Mesothelial cell of epicardium (in vitro differentiated cells): ENCODE data around the gene EWSR1. TPM values are rescaled to one million over a fixed set of nuclear protein-coding genes. Genes with fewer than 3 reads are reported as not detected.

Experiments used
- DNase-seq, 2 experiments: peaks; one replicate each; pipeline ENCODE4 v3.0.0; 2021; ENCODE audit warnings: low spot score in 2 of 2; ENCODE audit not compliant: unreplicated experiment in 2 of 2
- H3K27ac Mint-ChIP-seq: 2 replicates; pipeline ENCODE4 v1.8.0; 2021; ENCODE audit warnings: mixed read lengths
- H3K27me3 Mint-ChIP-seq: 2 replicates; pipeline ENCODE4 v1.8.0; 2021; ENCODE audit warnings: low read depth, mixed read lengths
- H3K36me3 Mint-ChIP-seq: 2 replicates; pipeline ENCODE4 v1.8.0; 2021; ENCODE audit warnings: mixed read lengths
- H3K4me1 Mint-ChIP-seq: 2 replicates; pipeline ENCODE4 v1.8.0; 2021; ENCODE audit warnings: mixed read lengths
- H3K4me3 Mint-ChIP-seq: 2 replicates; pipeline ENCODE4 v1.8.0; 2021; ENCODE audit warnings: mild to moderate bottlenecking, moderate library complexity, mixed read lengths
- H3K9me3 Mint-ChIP-seq: 2 replicates; pipeline ENCODE4 v1.8.0; 2021; ENCODE audit warnings: mixed read lengths
- CTCF ChIP-seq: fragments of 200-600 bp; sonication (generic); IDR thresholded peaks from one replicate; pipeline ENCODE4 v1.5.0; 2021; ENCODE audit warnings: antibody characterized with exemption; ENCODE audit not compliant: unreplicated experiment
- total RNA-seq: library from RNA; stranded (reverse); gene quantifications from 3 replicates; pipeline ENCODE4 v1.2.1, GENCODE V29; 2021

EWSR1 gene
- total RNA-seq, 1 donor from 2014 or later = 381 TPM

GRCh38 chr22:29334696-29335344, 66.8 kb downstream of the EWSR1 start:
- no peak for TF ChIP-seq CTCF
- no peak for DNase-seq
- Mint-ChIP-seq H3K27me3 (no peaks in the 10 kb centered on the region), H3K36me3 (peaks cover 19% of the 10 kb centered on the region), H3K27ac (no peak overlapping the region), H3K4me1 (peaks cover 14% of the 10 kb centered on the region), H3K9me3 (no peaks in the 10 kb centered on the region), H3K4me3 (no peak overlapping the region)

- Mint-ChIP-seq H3K36me3 (peaks cover 19% of the 10 kb centered on the region), H3K27ac (no peak overlapping the region), H3K9me3 (no peaks in the 10 kb centered on the region), H3K4me3 (no peak overlapping the region), H3K4me1 (peaks cover 11% of the 10 kb centered on the region), H3K27me3 (no peaks in the 10 kb centered on the region)
- no peak for DNase-seq
- no peak for TF ChIP-seq CTCF
These were observed 67.6 kb downstream of the EWSR1 start for GRCh38 chr22:29335656-29336055.

GRCh38 chr22:29336751-29337490, 68.9 kb downstream of the EWSR1 start:
- H3K4me1 Mint-ChIP-seq = peaks cover 3% of the 10 kb centered on the region
- H3K27me3 Mint-ChIP-seq = no peaks in the 10 kb centered on the region
- H3K9me3 Mint-ChIP-seq = no peaks in the 10 kb centered on the region
- TF ChIP-seq CTCF = no peak
- no peak overlapping the region for H3K27ac Mint-ChIP-seq
- no peak for DNase-seq
- H3K36me3 Mint-ChIP-seq = peaks cover 22% of the 10 kb centered on the region
- no peak overlapping the region for H3K4me3 Mint-ChIP-seq

- no peaks in the 10 kb centered on the region for H3K27me3 Mint-ChIP-seq
- no peak overlapping the region for H3K27ac Mint-ChIP-seq
- H3K4me1 Mint-ChIP-seq = peaks cover 2% of the 10 kb centered on the region
- DNase-seq = no peak
- peaks cover 25% of the 10 kb centered on the region for H3K36me3 Mint-ChIP-seq
- no peaks in the 10 kb centered on the region for H3K9me3 Mint-ChIP-seq
- H3K4me3 Mint-ChIP-seq = no peak overlapping the region
- TF ChIP-seq CTCF = no peak
These were observed 69.7 kb downstream of the EWSR1 start for GRCh38 chr22:29337631-29338284.

GRCh38 chr22:29338398-29338797, 70.3 kb downstream of the EWSR1 start:
- peaks cover 23% of the 10 kb centered on the region for H3K36me3 Mint-ChIP-seq

More at GRCh38 chr22:29338398-29338797, 70.3 kb downstream of the EWSR1 start:
- Mint-ChIP-seq H3K4me3 (no peak overlapping the region), H3K27me3 (no peaks in the 10 kb centered on the region), H3K9me3 (no peaks in the 10 kb centered on the region), H3K27ac (no peak overlapping the region), H3K4me1 (peaks cover 8% of the 10 kb centered on the region)
- no peak for TF ChIP-seq CTCF
- no peak for DNase-seq
